Measurements from ENCODE around the gene GINS2. TPM values are rescaled to one million over a fixed set of nuclear protein-coding genes. Genes with fewer than 3 reads are reported as not detected.

Gene GINS2
- total and polyA plus RNA-seq, 2 of the 4 experiments (the other 2 are of a cell fraction): 12.0 to 13.4 TPM

- 88% methylated on average over 6 of the region's 12 CpGs; no CpG with 5 or more reads in 1 of the 2 experiments for WGBS, 2 experiments (ENCODE audit: extremely low coverage in 2 of 2, insufficient read length in 1 of 2)
Observed at GRCh38 chr16:85665373-85665740, 23.4 kb downstream of the GINS2 start.

More at GRCh38 chr16:85665373-85665740, 23.4 kb downstream of the GINS2 start:
- Histone ChIP-seq H3K4ac (ENCODE audit: low read depth, low read length) (no peak overlapping the region), H2BK120ac (ENCODE audit: low read depth, low read length) (no peak overlapping the region), H3K36me3 (ENCODE audit: control insufficient read depth, insufficient read depth, low read length) (peaks cover 74% of the 10 kb centered on the region), H3K9me3 (ENCODE audit: control insufficient read depth, insufficient read depth, low read length) (no peaks in the 10 kb centered on the region), H4K91ac (ENCODE audit: insufficient read depth, low read depth, low read length) (no peak overlapping the region), H4K8ac (ENCODE audit: low read depth in 2 of 2, low read length in 2 of 2) (no peak overlapping the region), H3K23ac (ENCODE audit: low read depth, low read length) (no peak overlapping the region), H2AK9ac (replicated peaks; ENCODE audit: low read depth, low read length, poor library complexity) (peak overlapping the region; percentile 51), H4K5ac (ENCODE audit: low read depth, low read length) (no peak overlapping the region), H3K18ac (ENCODE audit: low read depth, low read length) (no peak overlapping the region), H2AFZ (replicated peaks; ENCODE audit: low read length, poor library complexity) (no peak overlapping the region), H3K56ac (ENCODE audit: extremely low read depth, insufficient read depth, low read length) (no peak overlapping the region), H2AK5ac (ENCODE audit: low read depth, low read length) (no peak overlapping the region), H2BK20ac (ENCODE audit: low read depth, low read length) (no peak overlapping the region), H3K79me1 (ENCODE audit: low read depth in 1 of 2, low read length in 2 of 2) (peaks cover 0 to 8% of the 10 kb centered on the region in 2 experiments; a peak in 1 of 4 replicates), H2BK5ac (ENCODE audit: low read depth, low read length, poor library complexity, severe bottlenecking) (no peak overlapping the region), H4K20me1 (ENCODE audit: insufficient read depth, low read length) (peaks cover 2% of the 10 kb centered on the region; the same call in 1 of the 2 replicates), H3K4me2 (ENCODE audit: low read depth, low read length) (no peak overlapping the region), H3K27ac (ENCODE audit: insufficient read depth, low read length) (no peak overlapping the region), H3K14ac (replicated peaks; ENCODE audit: low read depth, low read length) (no peak overlapping the region), H3K4me1 (ENCODE audit: control insufficient read depth, insufficient read depth, low read length) (no peaks in the 10 kb centered on the region), H3K27me3 (ENCODE audit: control insufficient read depth, insufficient read depth, low read length) (no peaks in the 10 kb centered on the region), H3K9me1 (ENCODE audit: insufficient read depth, low read length) (peaks cover 3% of the 10 kb centered on the region; the same call in 1 of the 2 replicates), H3K9ac (ENCODE audit: low read depth, low read length) (no peak overlapping the region), H2BK15ac (ENCODE audit: low read depth, low read length) (no peak overlapping the region), H3K4me3 (ENCODE audit: insufficient read depth, low read depth, low read length) (no peak overlapping the region)
- dilution Hi-C loops (cut with HindIII; ENCODE audit: low sequenced_read_pairs, unreplicated experiment): no loop called here
- DNase-seq: no peak
- no peak for ATAC-seq (ENCODE audit: low read depth)
- POLR2A ChIA-PET (ENCODE audit: unreplicated experiment): no interaction called here
- intact Hi-C loops (cut with micrococcal nuclease): no loop called here
- TF ChIP-seq BHLHE40 (IDR thresholded peaks at IDR 0.05; ENCODE audit: low read depth, low read length): no peak
- TF ChIP-seq MAFK (IDR thresholded peaks at IDR 0.05; ENCODE audit: low read depth, low read length): no peak
- TF ChIP-seq RAD21 (IDR thresholded peaks at IDR 0.05; ENCODE audit: low read length): no peak
- TF ChIP-seq SMC3 (IDR thresholded peaks at IDR 0.05; ENCODE audit: low read depth, low read length): no peak
- no peak for TF ChIP-seq RCOR1 (IDR thresholded peaks at IDR 0.05; ENCODE audit: insufficient replicate concordance, low read length)
- in situ Hi-C loops (cut with MboI; ENCODE audit: low sequenced_read_pairs): no loop called here
- BruUV-seq (replicated peaks): no TSS peak
- CTCF ChIA-PET: no interaction called here
